ENCODE measurements around the gene PDGFC.

Gene PDGFC

DNA sequence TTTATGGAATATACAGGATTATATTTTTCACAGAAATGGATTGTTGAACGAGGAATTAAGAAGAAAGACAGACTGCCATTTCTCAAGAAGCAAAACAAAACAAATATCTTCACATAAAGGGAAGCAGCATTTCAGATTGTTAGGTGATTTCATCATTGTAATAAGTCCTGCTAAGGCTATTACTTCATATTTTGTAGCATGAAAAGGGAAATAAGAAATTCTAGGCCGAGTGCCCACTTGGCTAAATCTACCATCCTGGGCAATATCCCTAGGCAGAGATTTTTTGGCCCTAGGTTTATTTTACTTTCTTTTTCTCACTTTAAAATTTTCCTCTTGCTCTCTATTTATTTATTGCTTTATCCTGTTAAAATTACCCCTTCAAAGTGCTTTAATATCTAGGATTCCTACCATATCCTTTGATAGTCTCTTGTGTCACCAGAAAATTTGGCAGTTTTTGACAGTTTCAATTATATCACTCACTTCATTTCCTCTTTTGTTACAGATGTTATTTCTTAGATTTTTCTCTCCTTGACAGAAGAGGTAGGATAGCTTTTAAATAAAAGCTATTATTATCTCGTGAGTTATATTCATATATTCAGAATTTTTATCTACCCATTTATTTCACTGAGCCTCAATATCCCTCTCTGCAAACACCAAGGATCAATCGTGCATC, 142.3 kb downstream of the PDGFC start:
- no peak for DNase-seq
- ATAC-seq = no peak

DNA sequence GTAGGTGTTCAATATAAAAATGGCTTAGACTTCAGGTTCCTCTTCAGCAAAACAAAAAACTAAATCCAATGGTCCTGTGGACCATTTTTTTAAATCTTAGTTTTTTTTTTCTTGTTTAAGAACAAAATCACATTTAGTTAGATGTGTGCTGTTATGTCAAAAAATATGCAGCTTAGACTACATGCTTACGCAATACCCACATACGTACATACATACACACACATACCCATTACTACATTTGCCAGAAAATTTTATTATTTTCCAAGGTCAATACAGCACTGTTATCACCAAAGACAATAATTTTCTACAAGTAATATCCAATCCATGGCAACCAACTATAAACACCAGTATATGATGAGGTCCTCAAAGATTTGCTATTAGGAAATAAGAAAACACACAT, 144.1 kb downstream of the PDGFC start:
- DNase-seq = no peak
- no peak for ATAC-seq

DNA sequence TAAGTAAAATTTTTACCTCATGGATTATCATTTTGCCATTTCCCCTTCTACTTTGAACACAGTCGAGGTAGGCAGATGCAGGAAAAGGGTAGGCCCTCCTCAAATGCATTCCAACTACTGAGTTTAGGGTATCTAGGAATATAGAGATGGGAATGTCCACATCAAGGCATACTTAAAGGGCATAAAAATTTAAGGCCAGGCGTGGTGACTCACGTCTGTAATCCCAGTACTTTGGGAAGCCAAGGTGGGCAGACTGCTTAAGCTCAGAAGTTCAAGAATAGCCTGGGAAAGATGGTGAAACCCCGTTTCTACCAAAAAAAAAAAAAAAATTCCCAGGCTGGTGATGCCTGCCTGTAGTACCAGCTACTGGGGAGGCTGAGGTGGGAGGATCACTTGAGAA, 146.5 kb downstream of the PDGFC start:
- ATAC-seq (no peak), DNase-seq (no peak)

DNA sequence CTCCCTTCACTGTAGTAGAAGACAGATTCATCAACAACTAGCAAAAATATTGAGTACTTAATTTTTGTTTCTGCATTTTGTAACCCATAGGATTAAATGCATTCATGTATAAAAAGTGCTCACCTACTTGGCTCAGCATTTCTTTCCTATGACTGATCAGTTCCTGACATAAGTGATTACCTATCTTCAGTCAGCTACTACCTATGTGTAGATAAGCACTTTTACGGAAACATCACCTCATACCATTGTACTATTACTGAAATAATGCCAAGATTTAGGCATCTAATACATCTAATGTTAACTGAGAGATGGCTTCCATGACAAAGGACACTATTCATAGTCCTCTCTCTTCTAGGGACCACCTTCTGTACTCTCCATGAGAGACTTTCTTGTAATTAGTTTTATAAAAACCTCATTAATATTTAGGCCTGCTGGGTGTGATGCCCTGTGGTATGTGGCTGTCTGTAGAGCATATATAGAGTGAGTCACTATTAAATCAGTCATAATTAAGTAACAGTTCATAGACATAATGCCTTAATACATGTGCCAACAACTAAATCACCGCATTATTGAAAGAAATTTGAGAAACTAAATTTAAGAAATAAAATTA, 147.0 kb downstream of the PDGFC start:
- no peak for DNase-seq
- ATAC-seq = no peak

DNA sequence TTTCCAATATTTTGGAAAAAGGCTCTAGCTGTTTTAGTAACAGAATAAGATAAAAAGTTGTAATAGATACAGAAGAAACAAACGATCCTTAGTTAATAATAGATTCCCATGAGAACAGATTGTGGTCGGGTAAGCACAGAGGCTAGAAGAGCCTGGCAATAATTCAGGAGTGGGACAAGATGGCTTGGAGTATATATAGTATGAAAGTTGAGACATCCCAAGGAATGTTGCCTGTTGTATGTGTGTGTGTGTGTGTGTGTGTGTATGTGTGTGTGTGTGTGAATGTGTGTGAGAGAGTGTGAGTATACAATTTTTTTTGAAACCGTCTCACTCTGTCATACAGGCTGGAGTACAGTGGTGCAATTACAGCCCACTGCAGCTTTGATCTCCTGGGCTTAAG, 150.7 kb downstream of the PDGFC start:
- DNase-seq (no peak), ATAC-seq (no peak)

DNA sequence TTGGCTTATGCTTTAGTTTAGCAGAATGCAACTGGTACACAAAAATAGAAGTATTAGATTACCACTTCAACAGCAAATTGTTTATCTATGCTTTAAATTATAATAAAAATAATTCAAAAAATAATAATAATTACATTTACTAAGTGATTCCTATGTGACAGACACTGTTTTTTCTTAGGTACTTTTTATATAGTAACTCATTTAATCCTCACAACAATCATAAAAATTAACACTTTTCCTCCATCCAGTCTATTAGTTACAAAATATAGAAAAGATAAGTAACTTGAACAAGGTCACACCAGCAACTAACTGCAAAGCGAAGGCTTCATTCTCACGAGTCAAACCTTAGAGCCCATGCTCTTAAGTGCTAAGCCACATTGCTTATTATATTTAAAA, 155.2 kb downstream of the PDGFC start:
- ATAC-seq (no peak), DNase-seq (no peak)

DNA sequence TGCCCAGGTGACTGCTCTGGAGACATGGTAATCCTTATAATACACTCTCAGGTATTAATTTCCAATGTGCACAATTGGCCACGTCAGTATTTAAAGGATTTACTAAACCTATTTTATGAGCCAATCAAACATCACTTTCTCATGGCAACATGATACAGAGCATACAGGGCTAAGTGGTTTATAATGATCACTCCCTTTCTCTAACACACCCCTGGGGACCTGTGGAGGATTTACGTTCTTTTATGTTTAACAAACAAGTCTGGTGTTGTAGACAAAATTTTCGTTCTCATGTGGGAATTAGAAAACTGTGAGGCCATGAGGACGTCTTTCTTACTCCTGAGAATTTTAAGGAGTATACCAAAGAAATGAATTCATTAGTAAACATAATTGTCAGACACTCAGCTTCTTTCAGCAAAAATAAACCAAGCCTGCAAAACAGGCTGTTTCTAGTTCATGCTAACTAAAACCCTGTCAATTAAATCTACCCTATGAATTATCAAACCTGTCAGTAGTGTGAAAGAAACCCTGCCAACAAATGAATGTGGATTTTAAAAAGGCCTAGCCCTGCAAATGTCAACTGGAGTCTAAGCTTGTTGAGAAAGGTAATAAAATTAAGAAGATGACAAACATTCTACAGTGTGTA, 155.8 kb downstream of the PDGFC start:
- no peak for ATAC-seq
- DNase-seq = no peak

DNA sequence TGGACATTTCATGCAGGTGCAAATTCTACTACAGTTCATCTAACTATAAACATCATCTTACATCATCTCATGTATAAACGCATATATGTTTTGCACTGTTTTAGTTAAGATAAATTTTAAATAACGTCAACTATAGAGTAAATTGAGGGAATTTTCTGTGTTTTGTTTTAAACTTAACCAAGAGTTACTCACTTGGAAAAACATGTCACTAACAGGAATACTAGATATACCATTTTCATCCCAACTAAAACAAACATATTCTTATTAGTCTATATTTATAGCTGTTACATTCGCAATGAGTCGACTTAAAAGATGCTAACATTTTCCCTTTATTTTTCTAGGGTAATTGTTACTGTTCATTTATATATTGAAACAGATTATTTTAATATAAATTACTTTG, 159.6 kb downstream of the PDGFC start:
- no peak for DNase-seq
- ATAC-seq = no peak

DNA sequence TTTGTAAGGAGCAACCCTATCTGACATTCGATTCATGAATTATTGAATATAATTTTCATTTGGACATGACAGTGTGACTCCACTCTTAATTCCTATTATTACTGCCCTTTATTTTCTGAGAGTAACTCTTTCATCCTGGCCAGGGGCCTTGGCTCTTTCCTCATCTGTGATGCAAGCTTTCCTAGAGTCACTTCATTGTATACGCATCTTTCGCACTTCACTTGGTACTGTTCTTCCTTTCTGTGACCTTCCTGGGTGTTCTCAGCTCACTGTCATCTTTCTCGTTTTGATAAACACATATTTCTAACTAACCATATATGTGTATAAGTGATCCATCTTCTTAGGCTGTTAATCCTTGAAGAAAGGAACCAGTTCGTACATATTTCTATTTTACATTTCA, 160.3 kb downstream of the PDGFC start:
- DNase-seq (no peak), ATAC-seq (no peak)

DNA sequence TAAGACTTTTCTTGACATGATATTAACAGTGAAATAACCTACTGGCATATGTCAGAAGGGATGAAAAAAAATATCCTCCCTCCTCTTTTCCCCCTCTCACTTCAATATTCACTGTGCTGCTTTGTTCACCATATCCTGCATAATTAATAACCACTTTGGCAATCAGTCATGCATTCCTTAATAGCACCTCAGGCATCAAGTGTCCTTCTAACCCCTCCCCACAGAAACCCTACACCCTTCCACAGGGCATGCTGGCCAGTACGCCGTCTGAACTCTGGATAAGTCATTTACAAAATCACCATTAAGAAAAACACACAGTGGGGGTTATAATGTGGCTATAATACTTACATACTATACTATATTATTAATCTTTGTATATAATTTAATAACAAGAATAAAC, 165.9 kb downstream of the PDGFC start:
- ATAC-seq = no peak
- no peak for DNase-seq

DNA sequence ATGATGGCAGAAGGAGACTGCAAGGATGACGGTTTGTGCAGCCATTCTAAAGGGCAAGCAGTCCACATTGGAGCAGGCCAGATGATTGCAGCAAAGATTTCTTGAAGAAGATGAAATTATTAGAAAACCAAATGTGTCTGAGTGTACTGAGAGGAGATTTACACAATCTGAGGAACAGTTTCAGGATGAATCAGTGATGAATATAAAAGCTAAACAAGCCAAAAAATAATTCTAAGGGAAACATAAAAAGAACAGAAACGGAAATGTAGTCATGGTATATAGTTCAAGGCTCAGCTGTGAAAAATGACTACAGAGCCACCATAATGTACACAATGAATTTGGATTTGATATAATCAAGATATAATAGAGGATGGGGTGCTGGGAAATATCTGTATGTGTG, 168.5 kb downstream of the PDGFC start:
- DNase-seq = no peak
- ATAC-seq = no peak

DNA sequence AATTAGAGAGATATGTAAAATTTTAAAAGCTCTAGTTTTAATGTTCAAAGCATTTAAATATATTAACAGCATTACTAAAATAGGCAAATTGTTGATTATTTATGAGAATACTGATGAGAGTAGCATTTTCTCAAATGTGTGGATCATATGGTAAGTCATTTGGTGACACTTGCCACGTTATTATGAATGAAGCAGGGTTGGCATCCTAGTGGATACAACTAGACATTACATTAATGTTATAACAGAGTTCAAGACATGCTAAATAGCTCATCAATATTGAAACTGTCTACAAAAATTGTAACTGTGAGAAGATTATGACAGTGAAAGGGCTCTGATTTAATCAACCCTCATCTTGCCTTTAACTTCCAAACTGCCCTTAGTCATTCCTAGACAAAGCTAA, 171.1 kb downstream of the PDGFC start:
- ATAC-seq (no peak), DNase-seq (no peak)

DNA sequence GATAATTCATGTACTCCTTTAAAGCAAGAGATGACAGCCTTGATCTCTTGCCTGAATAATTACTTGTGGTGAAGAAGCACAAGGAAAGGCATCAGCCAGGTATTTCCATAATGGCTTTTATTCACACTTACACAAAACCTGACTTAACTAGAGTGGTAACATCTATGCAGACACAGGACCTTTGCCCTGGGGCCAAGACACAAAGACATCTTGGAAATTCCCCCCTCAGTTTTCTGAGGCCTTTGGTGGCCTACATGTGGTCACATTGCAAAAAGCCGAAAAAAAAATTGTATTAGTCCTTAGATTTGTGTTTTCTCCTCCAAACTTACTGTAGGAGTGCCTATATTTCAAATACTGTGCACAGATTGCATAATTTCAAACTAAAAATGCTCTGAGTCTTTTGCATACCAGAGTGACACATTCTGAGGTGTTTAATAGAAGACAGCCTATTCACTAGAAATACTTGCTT, 172.4 kb downstream of the PDGFC start:
- DNase-seq (no peak), ATAC-seq (no peak)

DNA sequence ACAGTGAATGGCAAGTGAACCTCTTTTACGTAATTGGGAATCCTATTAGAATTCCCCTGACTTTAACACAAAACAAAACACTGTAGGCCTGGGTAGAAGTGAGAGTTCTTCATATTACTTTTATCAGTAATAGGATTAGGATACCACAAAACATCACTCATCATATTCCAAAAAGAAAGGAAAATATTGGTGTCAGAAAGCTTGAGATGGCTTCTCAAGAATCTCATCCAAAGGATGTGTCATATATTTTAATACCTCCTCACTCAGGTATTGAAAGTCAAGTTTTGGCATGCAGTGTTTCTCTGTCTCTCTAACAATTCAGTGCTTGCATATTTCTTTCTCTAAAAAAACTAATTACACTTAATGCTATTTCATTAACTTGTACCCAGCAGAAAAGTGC, 173.2 kb downstream of the PDGFC start:
- ATAC-seq (no peak), DNase-seq (no peak)

DNA sequence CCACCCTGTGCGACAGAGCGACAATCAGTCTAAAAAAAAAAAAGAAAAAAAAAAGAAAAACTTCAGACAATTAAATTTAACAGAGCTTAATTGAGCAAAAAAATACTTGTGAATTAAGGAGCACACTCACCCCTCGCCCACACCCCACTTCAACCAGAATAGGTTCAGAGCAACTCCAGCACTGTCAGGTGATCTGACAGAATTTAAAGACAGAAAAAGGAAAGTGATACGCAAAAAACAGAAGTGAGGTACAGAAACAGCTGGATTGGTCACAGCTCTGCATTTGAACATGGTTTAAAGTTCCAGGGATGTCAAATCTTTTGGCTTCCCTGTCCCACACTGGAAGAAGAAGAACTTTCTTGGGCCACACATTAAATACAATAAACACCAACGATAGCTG, 174.4 kb downstream of the PDGFC start:
- ATAC-seq (no peak), DNase-seq (no peak)

DNA sequence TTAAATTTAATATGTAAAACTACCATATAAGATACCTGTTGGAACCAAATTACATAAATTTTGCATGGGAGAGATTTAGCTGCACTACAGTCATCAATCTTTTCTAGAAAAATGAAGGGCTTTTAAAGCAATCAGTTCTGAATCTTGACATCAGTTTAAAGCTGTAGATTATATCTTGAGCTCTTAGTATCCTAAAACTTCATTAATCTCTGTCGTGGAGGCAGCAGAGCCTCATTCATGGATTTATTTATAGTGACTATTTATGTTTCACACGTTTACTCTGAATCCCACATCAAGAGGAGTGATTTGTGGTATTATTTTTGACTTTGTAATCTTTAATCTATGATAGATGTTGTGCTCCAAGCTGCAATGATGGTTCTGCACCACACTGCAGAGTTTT, 175.9 kb downstream of the PDGFC start:
- no peak for ATAC-seq
- DNase-seq = no peak

DNA sequence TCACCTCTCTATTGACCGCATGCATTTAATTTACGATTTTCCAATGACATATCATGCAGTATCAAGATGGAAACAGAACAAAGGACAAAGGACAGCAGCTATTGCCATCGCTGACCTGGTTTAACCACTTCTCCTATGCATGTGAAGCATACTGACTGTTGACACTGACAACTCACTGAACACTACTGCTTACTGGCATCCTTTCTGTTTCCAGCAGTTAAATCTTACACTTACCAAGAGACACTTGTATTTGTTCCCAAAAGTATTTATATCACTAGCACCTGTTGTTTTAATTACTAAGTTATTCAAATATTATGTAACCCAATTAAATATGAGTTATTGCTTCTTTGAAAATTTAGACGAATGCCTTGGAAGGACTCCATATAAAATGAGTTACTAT, 176.7 kb downstream of the PDGFC start:
- no peak for ATAC-seq

DNA sequence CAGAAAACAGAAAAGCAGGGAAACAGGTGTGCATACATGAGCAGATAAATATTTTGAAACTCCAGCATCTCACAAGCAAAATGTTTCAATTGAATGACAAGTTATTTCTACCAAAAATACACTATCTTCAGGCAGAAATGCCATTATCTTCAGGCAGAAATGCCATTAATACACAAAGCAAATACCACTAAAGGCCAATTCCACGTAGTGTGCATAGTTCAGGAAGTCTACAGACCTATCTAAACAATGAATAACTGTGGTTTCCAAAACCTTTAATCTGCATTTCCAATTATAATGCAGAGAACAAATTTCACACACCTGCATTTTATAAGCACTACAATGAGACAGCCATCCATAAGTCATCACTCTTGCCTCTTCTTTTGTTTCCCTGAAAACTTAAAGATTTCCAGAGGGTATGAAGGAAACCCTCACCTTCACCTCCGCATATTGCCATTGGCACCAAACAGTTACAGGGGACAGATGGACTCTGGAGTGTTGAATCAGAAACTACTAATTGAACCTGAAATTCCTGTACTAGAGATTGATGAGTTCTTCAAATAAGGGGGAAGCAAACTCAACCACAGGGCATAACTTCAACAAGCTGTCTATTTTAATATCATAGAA, 179.0 kb downstream of the PDGFC start:
- DNase-seq = no peak
- ATAC-seq = no peak

More for the DNA sequence above, 176.7 kb downstream of the PDGFC start:
- DNase-seq = no peak

DNA sequence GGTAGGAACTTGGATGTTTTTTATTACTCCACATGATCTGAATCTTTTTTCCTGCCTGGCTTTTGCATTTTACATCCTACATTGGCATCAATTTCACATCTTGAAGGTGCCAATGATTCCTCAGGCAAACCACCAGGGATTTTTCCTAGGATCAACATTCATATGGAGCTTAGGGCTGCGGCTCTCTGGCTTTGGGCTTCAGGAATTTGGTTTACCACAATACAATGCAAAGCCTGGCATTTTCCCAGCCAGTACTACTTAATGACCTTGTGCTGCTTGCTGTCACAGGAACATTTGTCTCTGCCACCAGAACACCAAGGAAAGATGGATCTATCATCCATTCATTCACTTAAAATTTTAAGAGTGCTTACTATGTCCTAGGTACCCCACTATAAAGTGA, 180.7 kb downstream of the PDGFC start:
- no peak for ATAC-seq

DNA sequence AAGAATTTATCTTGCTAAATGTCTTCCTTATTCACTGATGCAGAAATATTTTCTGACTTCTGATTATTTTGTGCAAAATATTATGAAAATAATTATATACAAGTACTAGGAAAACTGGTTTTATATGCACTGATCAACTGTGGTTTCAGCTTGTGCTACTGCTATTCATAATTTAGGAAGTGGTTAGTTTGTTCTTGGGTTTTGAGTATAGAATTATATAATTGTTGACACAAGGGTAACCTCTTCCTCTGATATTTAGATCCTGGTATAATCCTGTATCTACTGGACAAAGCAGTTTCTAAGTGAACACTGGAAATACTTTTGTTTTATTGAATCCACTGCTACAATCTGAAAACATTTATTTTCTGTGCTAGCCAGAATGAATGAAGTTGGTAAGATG, 182.8 kb downstream of the PDGFC start:
- no peak for DNase-seq
- ATAC-seq = no peak

More for the DNA sequence above, 180.7 kb downstream of the PDGFC start:
- no peak for DNase-seq

DNA sequence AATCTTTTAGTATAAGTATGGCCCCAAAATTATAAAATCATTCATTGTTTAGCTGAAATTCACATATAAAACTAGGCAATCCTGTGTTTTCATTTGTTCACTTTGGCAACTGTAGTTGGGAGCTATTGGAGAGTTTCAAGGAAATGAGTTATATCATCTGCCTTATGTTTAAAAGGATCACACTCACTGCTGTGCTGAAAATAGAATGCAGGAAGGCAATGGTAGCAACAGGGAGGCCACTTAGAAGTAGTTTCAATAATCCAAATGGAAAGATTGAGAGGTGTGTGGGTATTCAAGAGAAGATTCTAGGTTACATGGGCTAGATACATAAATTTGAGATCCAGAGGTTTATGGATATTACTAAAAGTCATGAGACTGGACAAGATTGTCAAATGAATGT, 184.9 kb downstream of the PDGFC start:
- no peak for DNase-seq
- ATAC-seq = no peak

DNA sequence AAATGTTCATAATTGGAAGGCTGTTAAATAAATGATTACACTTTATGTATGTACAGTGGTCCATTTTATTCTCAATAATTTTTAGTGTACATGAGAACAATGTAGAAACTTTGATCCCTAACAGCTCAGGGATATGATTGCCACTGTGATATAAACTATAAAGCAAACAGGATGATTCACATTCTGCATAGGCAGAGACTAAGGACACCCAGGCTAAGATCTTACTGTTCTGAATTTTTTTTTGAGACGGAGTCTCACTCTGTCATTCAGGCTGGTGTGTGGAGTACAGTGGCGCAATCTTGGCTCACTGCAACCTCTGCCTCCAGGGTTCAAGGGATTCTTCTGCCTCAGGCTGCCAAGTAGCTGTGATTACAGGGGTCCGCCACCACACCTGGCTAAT, 186.6 kb downstream of the PDGFC start:
- ATAC-seq (no peak), DNase-seq (no peak)

DNA sequence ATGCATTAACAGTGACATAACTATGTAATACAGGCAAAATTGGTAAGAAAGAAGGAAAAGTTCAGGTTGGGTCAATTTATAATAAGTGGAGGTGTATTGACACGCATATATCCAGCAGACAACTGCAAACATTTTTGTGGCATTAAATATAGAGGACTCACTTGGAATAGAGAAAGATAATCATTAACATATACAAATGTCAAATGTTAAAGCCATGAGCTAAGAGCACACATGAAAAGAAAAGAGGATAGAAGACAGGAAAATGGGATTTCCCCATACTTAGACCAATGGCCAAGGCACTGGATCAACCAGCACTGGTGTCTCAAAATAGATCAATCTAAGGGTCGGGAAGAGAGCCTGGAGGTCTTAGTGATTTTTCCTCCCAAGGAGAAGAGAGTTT, 187.6 kb downstream of the PDGFC start:
- ATAC-seq = no peak
- DNase-seq = no peak
